Endodermal cell (in vitro differentiated cells): ENCODE data around the gene CLK3. TPM values are rescaled to one million over a fixed set of nuclear protein-coding genes. Genes with fewer than 3 reads are reported as not detected.
A peak's percentile ranks its signal among the peaks of the same experiment; 100 is the strongest.

Experiments
- DNase-seq: peaks from one replicate; pipeline ENCODE4 v3.0.0-alpha.2; 2017
- H3K27ac ChIP-seq: 2 replicates; pipeline ENCODE4 v1.5.1; 2013; ENCODE audit warnings: mild to moderate bottlenecking, low read depth, low read length, moderate library complexity
- H3K27me3 ChIP-seq: 2 replicates; pipeline ENCODE4 v1.6.1; 2013; ENCODE audit warnings: mild to moderate bottlenecking, low read length, moderate library complexity; ENCODE audit not compliant: insufficient read depth, control insufficient read depth, poor library complexity, severe bottlenecking
- H3K36me3 ChIP-seq: 2 replicates; pipeline ENCODE4 v1.7.0; 2013; ENCODE audit warnings: mild to moderate bottlenecking, low read length, moderate library complexity; ENCODE audit not compliant: control insufficient read depth, insufficient read depth
- H3K4me1 ChIP-seq: one replicate; pipeline ENCODE4 v1.7.0; 2013; ENCODE audit warnings: low read length; ENCODE audit not compliant: control insufficient read depth, insufficient read depth
- H3K4me3 ChIP-seq: 2 replicates; pipeline ENCODE4 v1.5.1; 2013; ENCODE audit warnings: mild to moderate bottlenecking, low read length, moderate library complexity
- H3K9ac ChIP-seq: 2 replicates; pipeline ENCODE4 v1.6.1; 2013; ENCODE audit warnings: mild to moderate bottlenecking, low read length, moderate library complexity; ENCODE audit not compliant: poor library complexity, severe bottlenecking; ENCODE audit errors: extremely low read depth
- H3K9me3 ChIP-seq: 2 replicates; pipeline ENCODE4 v1.6.1; 2013; ENCODE audit warnings: mild to moderate bottlenecking, low read length, moderate library complexity; ENCODE audit not compliant: control insufficient read depth
- H3K27ac Mint-ChIP-seq: 2 replicates; pipeline ENCODE4 v1.8.0; 2020; ENCODE audit warnings: mixed read lengths
- H3K27me3 Mint-ChIP-seq: 2 replicates; pipeline ENCODE4 v1.8.0; 2021; ENCODE audit warnings: mild to moderate bottlenecking, mixed read lengths; ENCODE audit not compliant: insufficient read depth
- H3K36me3 Mint-ChIP-seq: 2 replicates; pipeline ENCODE4 v1.8.0; 2020; ENCODE audit warnings: low read depth, mixed read lengths
- H3K4me1 Mint-ChIP-seq: 2 replicates; pipeline ENCODE4 v1.8.0; 2020; ENCODE audit warnings: mixed read lengths
- H3K4me3 Mint-ChIP-seq: 2 replicates; pipeline ENCODE4 v1.8.0; 2020; ENCODE audit warnings: mild to moderate bottlenecking, moderate library complexity, mixed read lengths
- H3K9me3 Mint-ChIP-seq: 2 replicates; pipeline ENCODE4 v1.8.0; 2020; ENCODE audit warnings: mild to moderate bottlenecking, mixed read lengths
- CTCF ChIP-seq: fragments of 200-600 bp; sonication (generic); conservative IDR thresholded peaks from 2 replicates; pipeline ENCODE4 v1.5.0; 2021; ENCODE audit warnings: antibody characterized with exemption, mild to moderate bottlenecking
- WGBS, 2 experiments: methylation state at CpG; one replicate each; pipeline versions ENCODE4 v1.1.5 to v1.1.7; 2013; ENCODE audit warnings: missing lambda C conversion rate in 2 of 2, mixed read lengths in 1 of 2; ENCODE audit not compliant: insufficient coverage in 1 of 2, insufficient read length in 1 of 2; 5-methylcytosine and 5-hydroxymethylcytosine counted together
- total RNA-seq, 2 donors: library from RNA; stranded (reverse); fragmentation: NEBNext Ultra II Directional in 1 of 2; extraction: Animal tissue kit (Norgen Biotek cat#: 25700) in 1 of 2; gene quantifications; 2 replicates in 1 of 2; 3 replicates in 1 of 2; pipeline ENCODE4 v1.2.1, GENCODE V29; 2021

The CLK3 gene
- total RNA-seq, 2 donors from 2014 or later: 53.4 to 67.3 TPM

GRCh38 chr15:74641151-74641550, 25.5 kb downstream of the CLK3 start:
- TF ChIP-seq CTCF: no peak
- H3K27ac Mint-ChIP-seq: peak overlapping the region; percentile 16
- H3K36me3 Mint-ChIP-seq: peaks cover 11% of the 10 kb centered on the region
- no peaks in the 10 kb centered on the region for H3K9me3 ChIP-seq
- H3K27ac ChIP-seq: no peak overlapping the region
- peaks cover 17% of the 10 kb centered on the region for H3K4me1 ChIP-seq
- no peak overlapping the region for H3K4me3 Mint-ChIP-seq
- peaks cover 49% of the 10 kb centered on the region for H3K36me3 ChIP-seq
- no peaks in the 10 kb centered on the region for H3K27me3 Mint-ChIP-seq
- no peak for DNase-seq
- 95% methylated on average over 1 of the region's 1 CpG; no CpG with 5 or more reads in 1 of the 2 experiments for WGBS, 2 experiments
- H3K27me3 ChIP-seq: no peaks in the 10 kb centered on the region
- peaks cover 31% of the 10 kb centered on the region for H3K4me1 Mint-ChIP-seq
- H3K4me3 ChIP-seq: no peak overlapping the region
- no peak overlapping the region for H3K9ac ChIP-seq
- no peaks in the 10 kb centered on the region for H3K9me3 Mint-ChIP-seq

GRCh38 chr15:74642348-74642733, 26.7 kb downstream of the CLK3 start:
- Histone ChIP-seq H3K9me3 (no peaks in the 10 kb centered on the region), H3K9ac (peak overlapping the region; percentile 26), H3K27me3 (no peaks in the 10 kb centered on the region), H3K27ac (no peak overlapping the region), H3K4me3 (no peak overlapping the region), H3K4me1 (peaks cover 17% of the 10 kb centered on the region), H3K36me3 (peaks cover 39% of the 10 kb centered on the region)
- Mint-ChIP-seq H3K4me3 (peak overlapping the region; percentile 18), H3K27ac (peak overlapping the region; percentile 90), H3K36me3 (peaks cover 9% of the 10 kb centered on the region), H3K9me3 (no peaks in the 10 kb centered on the region), H3K4me1 (peaks cover 31% of the 10 kb centered on the region), H3K27me3 (no peaks in the 10 kb centered on the region)
- TF ChIP-seq CTCF: no peak
- WGBS, 2 experiments: 91 to 93% methylated on average over 4 of the region's 4 CpGs
- no peak for DNase-seq

- Mint-ChIP-seq H3K4me3 (peak overlapping the region; percentile 18), H3K27me3 (no peaks in the 10 kb centered on the region), H3K9me3 (no peaks in the 10 kb centered on the region), H3K4me1 (peaks cover 31% of the 10 kb centered on the region), H3K27ac (peak overlapping the region; percentile 90), H3K36me3 (peaks cover 6% of the 10 kb centered on the region)
- peaks cover 17% of the 10 kb centered on the region for H3K4me1 ChIP-seq
- H3K36me3 ChIP-seq: peaks cover 32% of the 10 kb centered on the region
- WGBS, 2 experiments: 80 to 92% methylated on average over 9 to 11 of the region's 11 CpGs
- no peak for TF ChIP-seq CTCF
- peak; percentile 85 for DNase-seq
- H3K9ac ChIP-seq: peak overlapping the region; percentile 26
- no peak overlapping the region for H3K4me3 ChIP-seq
- peak overlapping the region; percentile 40 for H3K27ac ChIP-seq
- H3K27me3 ChIP-seq: no peaks in the 10 kb centered on the region
- H3K9me3 ChIP-seq: no peaks in the 10 kb centered on the region
Observed at GRCh38 chr15:74642734-74643664, 27.4 kb downstream of the CLK3 start.
